Endometrium (tissue), 2 donors: Measurements from ENCODE around the gene FOXO3.
"Not testable (repeated sequence)": the region's sequence is repeated elsewhere in the genome, so short reads cannot be mapped to it uniquely, and the experiment has no call there.

Experiments
- FAIRE-seq: peaks from 2 replicates; lab custom pipeline; 2012; peaks lifted over from hg19 to GRCh38; lab: Jason Lieb, UNC
- donor health status: control.
- donor health status: control.

FOXO3 gene

DNA sequence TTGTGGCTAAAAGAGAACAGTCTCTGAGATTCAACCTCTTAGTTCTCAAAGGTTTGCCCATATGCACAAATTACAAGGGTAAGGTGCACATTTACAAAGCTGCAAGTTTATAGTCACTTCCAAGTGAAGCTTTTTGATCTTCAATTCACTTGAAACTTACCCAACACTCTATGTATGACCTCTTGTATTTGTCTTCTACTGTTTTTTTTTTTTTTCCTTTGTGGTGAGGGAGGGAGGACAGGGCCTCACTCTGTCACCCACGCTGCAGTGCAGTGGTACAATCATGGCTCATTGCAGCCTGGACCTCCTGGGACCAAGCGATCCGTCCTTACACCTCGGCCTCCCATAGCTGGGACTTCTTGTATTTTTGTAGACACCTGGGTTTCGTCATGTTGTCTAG is 4.5 kb upstream of the FOXO3 start:
- no peak for FAIRE-seq

GRCh38 chr6:108556866-108557493 is 3.7 kb upstream of the FOXO3 start:
- no peak for FAIRE-seq

DNA sequence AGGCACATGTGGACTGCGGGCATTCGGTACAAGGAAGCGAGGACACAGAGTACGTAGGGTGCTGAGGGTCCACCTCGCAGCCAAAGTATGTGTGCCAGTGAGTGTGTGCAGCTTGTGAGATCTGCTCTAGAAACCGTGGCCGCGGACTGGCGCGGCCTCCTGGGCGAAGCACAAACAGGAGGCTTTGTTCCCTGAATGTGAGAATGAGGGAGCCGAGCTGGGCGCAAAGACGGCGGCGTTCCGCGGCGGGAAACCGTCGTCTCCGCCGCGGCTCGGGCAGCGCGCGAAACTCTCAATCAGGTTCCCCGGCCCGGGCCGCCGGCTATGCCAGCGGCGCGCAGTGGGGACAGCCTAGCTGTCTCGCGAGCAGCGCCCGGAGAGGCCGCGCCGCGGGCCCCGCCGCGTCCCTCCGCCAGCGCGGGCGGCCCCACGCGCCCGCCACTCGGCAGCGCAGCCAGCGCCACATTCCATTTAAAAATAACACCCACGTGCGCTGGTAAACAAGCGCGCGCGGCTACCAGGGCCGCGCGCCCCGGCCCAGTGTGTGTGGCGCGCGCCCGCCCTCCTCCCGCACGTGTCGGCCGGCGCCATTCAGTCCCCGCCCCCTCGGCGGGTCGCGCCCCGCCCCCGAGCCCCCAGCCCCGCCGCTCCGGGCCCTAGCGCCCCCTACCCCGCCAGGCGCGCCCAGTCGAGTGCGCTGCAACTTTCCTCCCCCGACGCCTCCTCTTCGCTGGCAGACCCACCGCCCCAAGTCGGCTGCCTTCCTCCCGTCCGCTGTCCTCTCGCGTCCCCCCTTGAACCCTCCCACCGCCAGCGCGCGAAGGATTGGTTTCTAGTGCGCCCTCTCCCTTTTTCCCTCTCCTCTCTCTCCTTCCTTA is 3.0 kb upstream of the FOXO3 start:
- no peak for FAIRE-seq

GRCh38 chr6:108558372-108559096 is 2.2 kb upstream of the FOXO3 start:
- peak; percentile 83 for FAIRE-seq

DNA sequence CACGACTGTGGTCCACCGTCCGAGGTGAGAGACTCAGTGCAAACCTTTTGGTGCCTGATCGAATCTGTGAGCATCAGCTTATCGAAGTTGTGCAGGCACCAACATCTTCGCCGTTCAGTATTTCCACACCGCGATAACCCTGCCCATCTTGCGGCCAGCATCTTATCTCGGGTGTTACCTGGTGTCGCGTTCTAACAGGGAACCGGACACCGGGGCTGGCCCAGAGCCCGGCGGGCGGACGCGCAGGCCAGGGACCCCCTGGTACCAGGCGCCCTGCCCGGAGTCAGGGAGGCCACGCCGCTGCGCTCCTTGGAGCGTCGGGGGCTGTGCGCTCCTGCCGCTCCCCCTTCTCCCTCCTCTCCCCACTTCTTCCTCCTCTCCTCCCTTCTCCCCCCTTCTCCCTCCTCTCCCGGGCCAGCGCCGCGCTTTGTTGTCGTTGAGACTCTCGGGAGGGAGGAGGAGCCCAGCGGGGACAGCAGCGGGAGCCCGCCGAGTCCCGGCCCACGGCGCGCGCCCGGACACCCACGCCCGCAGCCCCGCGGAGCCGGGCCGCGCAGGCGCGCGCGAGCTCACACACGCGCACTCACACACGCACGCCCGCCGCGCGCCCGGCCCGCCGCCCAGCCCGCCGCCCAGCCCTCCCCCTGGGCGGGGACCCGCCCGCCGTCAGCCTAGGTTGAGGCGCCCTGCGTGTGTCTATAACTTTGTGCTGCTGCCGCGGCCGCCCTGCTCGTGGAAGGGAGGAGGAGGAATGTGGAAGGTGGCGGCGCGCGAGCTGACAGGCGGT is 1.4 kb upstream of the FOXO3 start:
- FAIRE-seq = no peak

DNA sequence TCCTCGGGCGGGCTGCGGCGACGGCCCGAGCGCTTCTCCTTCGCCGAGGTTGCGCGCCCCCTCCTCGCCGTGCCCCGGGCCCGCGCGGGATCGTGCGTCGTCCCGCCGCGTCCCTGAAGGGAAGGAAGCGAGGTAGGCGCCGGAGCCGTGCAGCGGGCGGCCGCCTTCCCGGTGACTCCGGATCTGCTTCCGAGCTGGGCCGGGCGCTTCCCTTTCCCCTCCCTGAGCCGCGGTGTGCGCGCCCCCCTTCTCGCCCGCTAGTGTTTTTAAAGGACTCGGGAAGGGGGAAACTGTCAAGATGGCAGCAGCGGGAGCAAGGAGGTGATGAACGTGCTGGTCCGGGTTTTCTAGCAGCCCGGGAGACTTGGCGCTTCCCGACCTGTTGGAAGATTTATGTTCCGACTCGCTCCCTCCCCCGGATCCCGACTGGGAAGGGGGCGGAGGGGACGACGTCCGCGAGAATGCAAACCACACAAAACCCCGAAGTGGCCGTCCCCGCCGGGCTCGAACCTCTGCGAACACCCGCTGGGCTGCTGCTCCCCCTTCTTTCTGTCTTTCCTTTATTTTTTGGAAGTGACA is 744 bp upstream of the FOXO3 start:
- FAIRE-seq = no peak

GRCh38 chr6:108561309-108561647 is 561 bp downstream of the FOXO3 start:
- FAIRE-seq = not testable (repeated sequence)

GRCh38 chr6:108561742-108562502 is 1.2 kb downstream of the FOXO3 start:
- no peak for FAIRE-seq

DNA sequence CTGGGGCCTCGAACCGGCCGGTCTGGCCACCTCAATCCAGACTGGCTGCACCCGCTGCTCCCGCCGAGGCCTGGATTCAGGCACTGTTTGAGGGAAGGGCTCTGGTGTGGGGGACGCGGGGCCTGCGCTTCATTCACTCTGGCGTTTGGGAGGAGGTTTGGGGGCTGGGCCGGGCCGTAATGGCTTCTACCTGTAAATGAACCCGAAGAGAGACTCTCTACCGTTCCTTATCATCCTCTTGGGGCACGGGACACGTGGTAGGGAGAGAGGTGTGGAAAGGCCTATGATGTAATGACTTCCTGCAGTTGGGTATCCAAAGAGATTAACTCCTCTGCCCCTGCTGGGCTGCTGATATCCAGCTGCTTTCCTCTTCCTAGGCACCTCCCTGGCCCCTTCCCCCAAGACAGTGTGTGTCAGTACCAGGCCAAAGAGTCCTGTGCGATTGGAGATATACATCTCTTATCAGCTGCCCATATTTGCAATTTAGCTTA is 1.8 kb downstream of the FOXO3 start:
- FAIRE-seq = no peak

GRCh38 chr6:108563292-108563691 is 2.6 kb downstream of the FOXO3 start:
- FAIRE-seq = no peak

GRCh38 chr6:108564178-108564577 is 3.5 kb downstream of the FOXO3 start:
- FAIRE-seq = peak; percentile 4

DNA sequence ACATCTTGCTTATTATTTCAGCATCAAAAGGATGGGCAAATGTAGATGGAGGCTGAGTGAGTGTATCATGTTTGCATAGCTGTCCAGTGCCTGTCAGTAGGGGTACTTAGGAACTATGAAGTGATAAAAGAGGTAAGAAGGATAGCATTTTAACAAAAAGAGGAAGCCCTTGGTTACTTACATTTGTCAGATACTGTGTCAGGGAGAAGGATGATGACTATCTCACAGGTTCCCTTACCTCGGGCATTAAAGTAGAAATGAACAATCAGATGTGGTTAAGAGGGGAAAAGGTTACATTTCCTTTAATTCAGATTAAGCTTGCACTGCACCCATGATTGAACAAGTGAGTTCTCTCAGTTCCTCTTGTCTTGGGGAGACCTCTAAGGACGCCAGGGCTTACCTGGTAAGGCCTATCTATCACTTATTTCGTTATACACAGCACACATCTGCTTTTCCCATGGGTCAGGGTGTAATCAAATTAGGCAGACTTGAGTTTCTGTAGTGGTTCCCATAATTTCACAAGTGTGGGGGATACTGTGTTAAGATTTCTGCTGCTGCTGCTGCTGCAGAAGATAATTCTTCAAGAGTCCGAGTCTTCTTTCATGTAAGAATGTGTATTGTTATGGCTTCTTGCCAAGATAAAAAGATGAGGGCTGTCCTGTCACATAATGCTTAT is 4.5 kb downstream of the FOXO3 start:
- no peak for FAIRE-seq

- FAIRE-seq = no peak
Measured at GRCh38 chr6:108565893-108566292, 5.2 kb downstream of the FOXO3 start.

DNA sequence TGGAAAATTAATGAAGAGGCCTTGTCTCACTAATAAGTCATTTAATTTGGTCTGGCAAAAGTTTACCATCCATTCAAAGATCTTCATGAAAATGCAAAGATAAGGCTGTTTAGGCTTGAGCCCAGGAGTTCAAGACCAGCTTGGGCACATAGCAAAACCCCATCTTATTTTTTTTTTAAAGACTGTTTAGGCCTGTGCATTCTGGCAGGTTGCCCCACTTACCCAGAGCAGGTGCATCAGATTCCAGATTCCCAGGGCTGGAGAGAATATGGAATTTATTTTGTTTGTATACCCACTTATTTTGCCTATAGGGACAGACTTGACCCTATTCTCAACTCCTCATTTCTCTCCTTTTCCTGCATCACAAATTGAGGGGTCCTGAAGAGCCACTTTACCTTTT is 5.7 kb downstream of the FOXO3 start:
- no peak for FAIRE-seq

GRCh38 chr6:108568101-108568500 is 7.4 kb downstream of the FOXO3 start:
- FAIRE-seq = no peak

DNA sequence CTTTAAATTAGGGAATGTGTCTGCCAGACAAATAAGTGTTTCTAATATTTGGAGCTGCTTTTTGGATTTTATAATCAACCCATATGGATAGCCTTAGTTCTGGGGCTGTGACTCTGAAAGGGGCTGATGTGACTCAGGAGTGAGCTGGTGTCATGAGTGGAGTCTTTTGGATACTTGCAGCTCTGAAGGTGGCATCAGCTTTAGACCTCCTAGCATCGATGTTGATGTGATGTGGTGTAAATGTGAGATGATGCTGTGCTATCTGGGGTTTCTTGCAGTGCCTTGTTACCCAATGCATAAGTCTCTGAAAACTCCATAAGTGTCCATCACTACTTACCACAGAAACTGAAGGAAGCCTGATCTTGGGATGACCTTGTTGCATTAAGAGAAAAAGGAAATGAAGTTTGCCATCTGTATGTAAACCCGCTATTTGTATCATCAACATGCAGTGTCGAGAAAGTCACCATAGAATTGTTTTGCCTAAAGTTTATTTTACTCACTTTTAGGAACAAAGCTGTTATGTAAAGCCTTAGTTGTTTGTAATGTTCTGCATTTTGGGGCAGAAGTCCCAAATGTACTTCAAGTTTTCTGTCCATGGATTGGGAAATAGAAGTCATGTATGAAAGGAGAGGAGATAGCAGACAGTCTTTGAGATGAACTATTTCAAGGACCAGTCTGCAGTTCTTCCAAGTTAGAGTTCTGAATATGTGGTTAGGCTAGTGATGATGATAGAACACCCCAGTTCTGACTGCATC is 8.0 kb downstream of the FOXO3 start:
- FAIRE-seq = no peak

DNA sequence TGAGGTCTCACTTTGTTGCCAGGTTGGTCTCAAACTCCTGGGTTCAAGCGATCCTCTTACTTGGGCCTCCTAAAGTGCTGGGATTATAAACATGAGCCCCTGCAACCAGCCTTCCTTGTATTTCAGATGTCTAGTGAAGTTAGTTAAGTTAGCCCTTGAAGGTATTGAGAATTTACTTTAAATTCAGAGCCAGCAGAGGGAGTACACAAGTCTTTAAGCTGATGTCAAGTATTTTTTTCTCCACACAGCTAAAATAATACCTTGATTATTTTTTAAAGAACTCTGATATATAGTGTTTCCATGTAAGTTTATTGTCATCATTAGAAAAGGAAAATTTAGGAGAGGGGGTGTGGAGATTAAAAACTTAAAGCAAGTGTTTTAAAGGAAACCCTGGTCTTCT is 9.8 kb downstream of the FOXO3 start:
- no peak for FAIRE-seq

- FAIRE-seq = no peak
Measured at GRCh38 chr6:108574457-108575141, 13.9 kb downstream of the FOXO3 start.

DNA sequence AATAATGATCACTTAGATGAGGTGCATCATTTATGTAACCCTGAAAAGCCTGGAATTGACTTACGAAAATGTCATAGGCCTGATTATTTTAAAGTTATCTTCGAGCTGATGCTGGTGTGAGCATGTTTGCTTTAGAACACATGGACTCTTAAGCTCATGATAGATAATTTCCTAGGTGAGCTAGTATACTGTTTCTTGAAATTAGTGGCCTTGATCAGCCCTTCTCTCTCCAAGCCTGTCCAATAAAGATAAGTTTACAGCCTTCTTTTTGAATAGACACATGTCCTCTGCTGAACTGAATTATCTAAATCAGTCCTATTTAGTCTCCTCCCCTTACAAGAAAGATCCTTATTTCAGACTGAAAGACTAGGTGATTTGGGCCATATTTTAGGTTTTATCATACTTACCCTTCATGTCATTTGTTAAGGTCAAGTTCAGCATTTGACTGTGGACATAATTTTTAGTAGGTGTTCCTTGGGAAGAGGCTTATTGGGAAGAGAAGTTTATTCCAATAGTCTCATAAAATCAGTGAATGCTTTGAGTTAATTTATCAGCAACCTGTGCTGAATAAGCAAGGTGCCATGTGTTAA is 15.3 kb downstream of the FOXO3 start:
- FAIRE-seq = no peak
